OCI-LY1 (cell line): Measurements from ENCODE around the gene EMC7.

Experiments
- EZH2 ChIP-seq: fragments of 200-600 bp; sonication (generic), shearing (Covaris generic); IDR thresholded peaks from 2 replicates; pipeline ENCODE4 v1.8.0; 2017; ENCODE audit warnings: borderline replicate concordance, mixed run types, mild to moderate bottlenecking, antibody characterized with exemption, low read length, moderate library complexity, mixed read lengths
- TF ChIP-seq, protein P1 (sequence below): fragments of 200-600 bp; sonication (generic), shearing (Covaris generic); IDR thresholded peaks from 2 replicates; pipeline ENCODE4 v1.5.1; 2017; ENCODE audit warnings: mild to moderate bottlenecking, antibody characterized with exemption, low read length, moderate library complexity, mixed read lengths

DNA sequence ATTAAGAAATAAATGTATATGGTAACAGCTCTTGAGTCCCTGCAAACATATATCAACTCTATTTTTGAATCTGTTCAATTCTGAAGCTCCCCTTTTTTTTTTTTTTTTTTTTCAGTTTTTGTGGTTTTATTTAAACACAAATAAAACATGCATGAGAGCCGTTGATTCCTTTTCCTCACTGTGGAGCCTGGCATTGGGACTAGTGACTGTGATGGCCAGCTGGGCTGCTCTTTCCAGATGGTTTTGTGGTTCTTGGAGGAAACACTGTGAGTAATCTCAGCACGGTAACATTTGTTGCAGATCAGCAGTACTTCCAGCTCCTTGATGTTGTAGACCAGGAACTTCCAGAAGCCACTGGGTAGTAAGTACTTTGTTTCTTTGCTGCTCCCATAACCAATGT, 15.9 kb downstream of the EMC7 start:
- TF ChIP-seq EZH2, result no peak
- TF ChIP-seq, protein P1, sequence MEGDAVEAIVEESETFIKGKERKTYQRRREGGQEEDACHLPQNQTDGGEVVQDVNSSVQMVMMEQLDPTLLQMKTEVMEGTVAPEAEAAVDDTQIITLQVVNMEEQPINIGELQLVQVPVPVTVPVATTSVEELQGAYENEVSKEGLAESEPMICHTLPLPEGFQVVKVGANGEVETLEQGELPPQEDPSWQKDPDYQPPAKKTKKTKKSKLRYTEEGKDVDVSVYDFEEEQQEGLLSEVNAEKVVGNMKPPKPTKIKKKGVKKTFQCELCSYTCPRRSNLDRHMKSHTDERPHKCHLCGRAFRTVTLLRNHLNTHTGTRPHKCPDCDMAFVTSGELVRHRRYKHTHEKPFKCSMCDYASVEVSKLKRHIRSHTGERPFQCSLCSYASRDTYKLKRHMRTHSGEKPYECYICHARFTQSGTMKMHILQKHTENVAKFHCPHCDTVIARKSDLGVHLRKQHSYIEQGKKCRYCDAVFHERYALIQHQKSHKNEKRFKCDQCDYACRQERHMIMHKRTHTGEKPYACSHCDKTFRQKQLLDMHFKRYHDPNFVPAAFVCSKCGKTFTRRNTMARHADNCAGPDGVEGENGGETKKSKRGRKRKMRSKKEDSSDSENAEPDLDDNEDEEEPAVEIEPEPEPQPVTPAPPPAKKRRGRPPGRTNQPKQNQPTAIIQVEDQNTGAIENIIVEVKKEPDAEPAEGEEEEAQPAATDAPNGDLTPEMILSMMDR, result no peak
